ENCODE data around the gene TPSG1.
"Not testable (repeated sequence)": the region's sequence is repeated elsewhere in the genome, so short reads cannot be mapped to it uniquely, and the experiment has no call there.

DNA sequence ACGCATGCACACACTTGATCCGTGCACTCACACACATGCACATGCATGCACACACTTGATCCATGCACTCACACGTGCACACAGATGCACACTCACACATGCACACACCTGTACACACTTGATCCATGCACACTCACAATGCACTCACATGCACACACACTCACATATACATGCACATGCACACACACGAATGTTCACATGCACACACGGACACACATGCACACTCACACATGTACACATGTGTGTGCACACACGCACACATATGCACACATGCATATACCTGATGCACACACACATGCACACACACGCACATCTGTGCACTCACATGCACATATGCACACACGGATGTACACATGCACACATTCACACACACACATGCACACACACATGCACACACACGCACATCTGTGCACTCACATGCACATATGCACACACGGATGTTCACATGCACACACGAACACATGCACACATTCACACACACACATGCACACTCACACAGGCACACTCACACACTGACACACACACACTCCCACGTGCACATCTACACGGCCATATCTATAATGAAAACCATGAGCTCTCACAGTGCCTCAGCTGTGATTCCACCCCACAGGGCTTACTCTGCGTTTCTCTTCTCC, 23.0 kb upstream of the TPSG1 start:
- not testable (repeated sequence) for TF ChIP-seq ZFP3 (CRISPR knock-in tag; IDR thresholded peaks at IDR 0.05); RARB (CRISPR knock-in tag; IDR thresholded peaks at IDR 0.05); ARNTL (CRISPR knock-in tag; IDR thresholded peaks at IDR 0.05; ENCODE audit: borderline replicate concordance, low read depth); ZNF565 (CRISPR knock-in tag; conservative IDR thresholded peaks at IDR 0.05; ENCODE audit: low read depth); ZNF8 (CRISPR knock-in tag; IDR thresholded peaks at IDR 0.05)
- TF ChIP-seq, protein P1, sequence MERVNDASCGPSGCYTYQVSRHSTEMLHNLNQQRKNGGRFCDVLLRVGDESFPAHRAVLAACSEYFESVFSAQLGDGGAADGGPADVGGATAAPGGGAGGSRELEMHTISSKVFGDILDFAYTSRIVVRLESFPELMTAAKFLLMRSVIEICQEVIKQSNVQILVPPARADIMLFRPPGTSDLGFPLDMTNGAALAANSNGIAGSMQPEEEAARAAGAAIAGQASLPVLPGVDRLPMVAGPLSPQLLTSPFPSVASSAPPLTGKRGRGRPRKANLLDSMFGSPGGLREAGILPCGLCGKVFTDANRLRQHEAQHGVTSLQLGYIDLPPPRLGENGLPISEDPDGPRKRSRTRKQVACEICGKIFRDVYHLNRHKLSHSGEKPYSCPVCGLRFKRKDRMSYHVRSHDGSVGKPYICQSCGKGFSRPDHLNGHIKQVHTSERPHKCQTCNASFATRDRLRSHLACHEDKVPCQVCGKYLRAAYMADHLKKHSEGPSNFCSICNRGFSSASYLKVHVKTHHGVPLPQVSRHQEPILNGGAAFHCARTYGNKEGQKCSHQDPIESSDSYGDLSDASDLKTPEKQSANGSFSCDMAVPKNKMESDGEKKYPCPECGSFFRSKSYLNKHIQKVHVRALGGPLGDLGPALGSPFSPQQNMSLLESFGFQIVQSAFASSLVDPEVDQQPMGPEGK (CRISPR knock-in tag; IDR thresholded peaks at IDR 0.05; ENCODE audit: borderline replicate concordance), result not testable (repeated sequence)

Data from SK-N-SH treated with all-trans-retinoic acid at 6 μM for 48 hours (cell line).